Stimulated activated CD4-positive, alpha-beta T cell treated with anti-CD3 and anti-CD28 coated beads, Interleukin-1b, Interleukin-23, amount 100 ng/mL, for 24 hours (primary cell): ENCODE results near the gene STARD3.
A peak's percentile ranks its signal among the peaks of the same experiment; 100 is the strongest.

Experiments
- DNase-seq, 4 experiments: peaks; one replicate each; pipeline ENCODE4 v3.0.0-alpha.2; 2020; ENCODE audit warnings: low read depth in 4 of 4, low spot score in 1 of 4

STARD3 gene

DNA sequence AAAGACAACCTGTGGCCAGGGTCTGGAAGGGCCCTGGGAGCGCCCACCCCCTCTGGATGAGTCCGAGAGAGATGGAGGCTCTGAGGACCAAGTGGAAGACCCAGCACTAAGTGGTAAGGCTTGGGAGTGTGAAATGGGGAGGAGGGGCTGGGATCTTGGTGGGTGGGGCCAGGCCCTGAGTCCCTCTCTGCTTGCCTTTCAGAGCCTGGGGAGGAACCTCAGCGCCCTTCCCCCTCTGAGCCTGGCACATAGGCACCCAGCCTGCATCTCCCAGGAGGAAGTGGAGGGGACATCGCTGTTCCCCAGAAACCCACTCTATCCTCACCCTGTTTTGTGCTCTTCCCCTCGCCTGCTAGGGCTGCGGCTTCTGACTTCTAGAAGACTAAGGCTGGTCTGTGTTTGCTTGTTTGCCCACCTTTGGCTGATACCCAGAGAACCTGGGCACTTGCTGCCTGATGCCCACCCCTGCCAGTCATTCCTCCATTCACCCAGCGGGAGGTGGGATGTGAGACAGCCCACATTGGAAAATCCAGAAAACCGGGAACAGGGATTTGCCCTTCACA is 1.2 kb upstream of the STARD3 start:
- DNase-seq: no peak

DNA sequence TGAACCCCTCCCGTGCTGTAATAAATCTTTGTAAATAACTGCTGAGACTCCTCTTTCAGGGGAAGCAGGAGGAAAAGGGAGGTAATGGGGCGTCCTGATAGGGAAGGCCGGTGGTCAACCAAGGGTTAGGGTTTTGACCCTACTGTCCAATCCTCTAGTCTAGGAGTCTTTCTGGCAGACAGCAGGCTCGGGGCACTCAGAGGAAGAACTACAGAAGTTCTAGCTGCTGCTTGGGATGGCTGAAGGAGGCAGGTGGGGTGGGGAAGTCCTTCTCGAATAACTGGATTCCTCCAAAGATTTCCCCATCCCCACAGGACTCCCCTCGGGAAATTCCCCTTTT is 387 bp upstream of the STARD3 start:
- DNase-seq: no peak

- DNase-seq: no peak
Observed at GRCh38 chr17:39638317-39638716, 1.4 kb downstream of the STARD3 start.

DNA sequence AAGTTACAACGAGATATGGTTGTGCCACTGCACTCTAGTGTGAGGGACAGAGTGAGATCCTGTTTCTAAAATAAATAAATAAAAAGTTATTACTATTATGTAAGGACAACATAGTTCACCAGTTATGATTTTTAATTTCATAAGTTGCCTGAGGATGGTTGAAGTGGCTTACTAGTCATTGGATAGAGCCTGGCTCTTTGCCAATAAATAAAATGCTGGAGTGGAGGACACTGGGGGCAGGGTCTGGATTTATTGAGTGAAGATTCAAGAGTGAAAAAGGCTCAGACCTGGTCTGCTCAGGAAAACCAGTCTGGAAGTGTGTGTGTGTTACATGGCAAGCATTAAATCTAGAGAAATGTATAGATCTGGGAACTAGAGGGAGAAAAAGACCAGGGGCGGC is 2.1 kb downstream of the STARD3 start:
- no peak for DNase-seq

- no peak for DNase-seq
Observed at GRCh38 chr17:39639566-39640458, 2.9 kb downstream of the STARD3 start.

GRCh38 chr17:39640591-39641031 is 3.7 kb downstream of the STARD3 start:
- no peak for DNase-seq

- DNase-seq: no peak
Observed at GRCh38 chr17:39641097-39641496, 4.2 kb downstream of the STARD3 start.

GRCh38 chr17:39641883-39642282 is 4.9 kb downstream of the STARD3 start:
- DNase-seq: no peak

- no peak for DNase-seq
Observed at GRCh38 chr17:39642291-39643074, 5.5 kb downstream of the STARD3 start.

GRCh38 chr17:39643271-39643670 is 6.3 kb downstream of the STARD3 start:
- DNase-seq: no peak

DNA sequence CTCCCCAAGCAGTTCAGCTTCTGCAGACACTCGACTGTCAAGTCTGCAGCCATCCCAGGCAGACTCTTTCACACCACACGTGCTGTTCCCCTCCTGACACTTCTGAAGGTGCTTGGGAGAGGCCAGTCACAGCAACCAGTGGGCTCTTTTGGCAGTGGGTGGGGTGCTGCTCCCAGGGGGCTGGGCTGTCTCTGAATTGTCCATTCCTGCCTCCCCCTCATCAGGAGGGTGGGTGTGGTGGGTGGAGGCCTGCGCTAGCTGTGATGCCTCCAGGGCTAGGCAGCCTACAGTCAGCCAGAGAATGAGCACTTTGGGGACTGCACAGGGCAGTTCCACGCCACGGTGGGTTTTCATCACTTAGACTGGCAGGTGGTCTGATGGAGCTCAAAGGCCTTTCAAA is 10.3 kb downstream of the STARD3 start:
- DNase-seq: no peak

DNA sequence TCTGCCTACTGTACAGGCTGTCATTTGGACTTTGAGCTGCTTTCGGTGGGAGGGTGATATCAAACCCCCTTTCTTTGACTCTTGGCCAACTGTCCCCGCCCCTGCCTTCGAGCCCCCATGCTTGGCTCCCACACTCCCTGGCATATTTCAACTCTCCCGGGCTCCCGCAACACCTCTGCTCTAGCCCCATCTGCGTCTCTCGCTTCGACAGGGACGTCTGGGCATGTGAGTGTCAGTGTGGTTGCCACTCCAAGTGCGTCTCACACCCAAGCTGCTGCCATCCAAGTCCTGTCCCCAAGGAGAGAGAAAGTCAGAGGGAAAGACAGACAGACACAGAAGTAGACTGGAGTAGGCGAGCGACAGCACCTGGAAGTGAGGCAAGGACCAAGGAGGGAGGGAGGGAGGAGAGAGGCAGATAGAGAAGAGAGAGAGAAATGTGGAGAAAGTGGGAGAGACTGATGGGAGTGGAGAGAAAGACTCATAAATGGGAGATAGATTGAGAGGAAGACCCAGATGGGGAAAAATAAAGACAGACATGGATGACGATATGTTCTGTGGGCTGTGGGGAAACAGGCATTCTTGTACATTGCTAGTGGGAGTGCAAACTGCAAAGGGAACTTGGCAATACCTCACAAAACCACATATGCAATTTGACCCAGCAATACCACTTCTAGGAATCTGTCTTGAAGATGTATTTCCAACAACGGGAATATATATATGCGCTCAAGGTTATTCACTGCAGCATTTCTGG is 11.8 kb downstream of the STARD3 start:
- DNase-seq: no peak

- DNase-seq: no peak
Observed at GRCh38 chr17:39650121-39650579, 13.2 kb downstream of the STARD3 start.

DNA sequence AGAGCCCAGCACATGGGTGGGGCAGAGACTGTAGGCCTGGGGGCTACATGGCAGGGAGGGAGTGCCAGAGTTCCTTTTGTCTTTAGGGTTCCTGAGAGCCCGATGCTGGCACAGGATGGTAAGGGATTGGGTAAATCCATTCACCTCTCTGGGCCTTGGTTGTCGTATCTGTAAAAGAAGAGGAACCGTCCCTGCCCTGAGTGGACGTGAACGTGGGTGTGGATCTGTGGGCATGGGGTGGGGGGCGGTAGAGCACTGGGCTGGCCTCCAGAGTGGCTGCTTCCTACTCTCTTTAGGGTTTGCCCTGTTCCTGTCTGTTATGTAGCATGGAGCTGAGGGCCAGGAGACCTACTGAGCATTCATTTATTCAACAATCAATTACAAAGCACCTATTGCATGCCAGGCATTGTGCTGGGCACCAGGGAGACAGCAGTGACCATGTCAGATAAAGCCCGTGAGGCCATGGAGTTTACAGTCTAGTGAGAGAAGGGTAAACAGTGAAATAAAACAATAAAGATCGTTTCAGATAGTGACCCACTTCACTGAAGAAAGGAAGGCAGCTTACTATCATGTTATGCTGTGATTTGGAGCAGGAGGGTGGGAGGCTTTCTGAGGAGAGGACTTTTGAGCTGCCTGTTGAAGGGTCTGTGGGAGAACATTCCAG is 15.1 kb downstream of the STARD3 start:
- no peak for DNase-seq

DNA sequence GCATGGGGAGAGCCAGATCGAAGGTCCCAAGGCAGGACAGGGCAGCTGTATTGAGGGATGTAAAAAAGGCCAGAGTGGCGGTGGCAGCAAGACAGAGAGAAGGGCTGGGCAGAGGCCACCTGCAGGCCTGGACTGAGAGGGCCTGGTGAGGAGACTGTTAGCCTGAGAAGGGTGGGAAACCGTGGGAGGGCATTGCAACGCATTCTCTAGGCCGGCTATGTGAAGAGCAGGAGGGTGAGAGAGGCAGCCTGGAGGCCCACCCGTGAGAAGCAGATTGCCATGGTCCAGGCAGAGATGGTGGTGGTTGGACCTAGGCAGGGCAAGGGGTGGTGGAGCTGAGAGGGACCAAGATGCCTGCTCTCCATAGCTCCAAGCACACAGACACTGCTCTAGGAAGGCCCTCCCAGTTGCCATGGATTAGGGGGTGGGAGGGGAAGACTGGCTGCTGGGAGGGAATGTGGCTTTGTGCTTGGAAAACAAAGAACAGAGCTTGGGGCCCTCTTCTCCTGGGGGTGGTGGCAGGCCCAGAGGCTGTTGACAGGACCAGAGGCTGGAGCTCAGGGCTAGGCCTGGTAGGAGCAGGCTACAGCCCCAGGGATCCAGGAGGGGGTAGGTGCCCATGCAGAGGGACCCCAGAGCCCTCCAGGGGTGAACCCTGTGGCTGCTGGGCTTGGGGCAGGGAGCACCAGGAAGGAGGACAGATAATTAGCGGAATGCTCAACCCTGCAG is 15.8 kb downstream of the STARD3 start:
- DNase-seq: no peak

DNA sequence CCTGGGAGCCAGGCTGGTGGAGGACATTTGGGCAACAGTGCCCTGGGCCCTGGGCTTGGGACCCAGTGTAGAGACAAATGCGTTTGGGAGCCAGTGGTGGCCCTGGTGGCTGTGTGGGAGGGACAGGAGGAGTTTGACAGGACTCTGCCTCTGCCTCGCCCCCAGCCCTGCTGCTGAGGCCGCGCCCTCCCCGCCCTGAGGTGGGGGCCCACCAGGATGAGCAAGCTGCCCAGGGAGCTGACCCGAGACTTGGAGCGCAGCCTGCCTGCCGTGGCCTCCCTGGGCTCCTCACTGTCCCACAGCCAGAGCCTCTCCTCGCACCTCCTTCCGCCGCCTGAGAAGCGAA is 16.3 kb downstream of the STARD3 start:
- no peak for DNase-seq

DNA sequence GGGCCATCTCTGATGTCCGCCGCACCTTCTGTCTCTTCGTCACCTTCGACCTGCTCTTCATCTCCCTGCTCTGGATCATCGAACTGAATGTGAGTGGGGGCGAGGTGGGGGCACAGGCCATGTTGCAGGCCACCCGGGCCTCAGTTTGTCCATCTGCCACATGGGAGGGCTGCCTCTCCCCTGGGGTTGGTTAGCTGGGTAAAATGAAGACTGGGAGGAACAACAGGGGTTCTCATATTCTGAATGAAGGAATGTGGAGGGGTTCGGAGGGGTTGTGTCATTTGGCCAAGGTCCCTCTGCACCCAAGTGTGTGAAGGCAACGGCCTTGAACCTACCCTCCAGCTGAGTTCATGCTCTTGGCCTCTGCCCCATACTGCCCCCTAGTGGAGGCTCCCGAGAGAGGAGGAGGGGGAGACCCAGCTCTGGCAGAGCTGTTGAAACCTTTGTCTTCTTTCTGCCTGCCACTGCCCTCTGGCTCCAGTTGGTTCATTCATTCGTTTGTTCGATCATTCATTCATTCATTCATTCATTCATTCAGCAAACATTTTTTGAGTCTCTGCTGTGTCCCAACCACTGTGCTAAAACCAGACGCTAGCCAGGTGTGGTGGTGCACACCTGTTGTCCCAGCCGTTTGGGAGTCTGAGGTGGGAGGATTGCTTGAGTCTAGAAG is 16.9 kb downstream of the STARD3 start:
- peak; percentile 66 to 79 (median 71) for DNase-seq

DNA sequence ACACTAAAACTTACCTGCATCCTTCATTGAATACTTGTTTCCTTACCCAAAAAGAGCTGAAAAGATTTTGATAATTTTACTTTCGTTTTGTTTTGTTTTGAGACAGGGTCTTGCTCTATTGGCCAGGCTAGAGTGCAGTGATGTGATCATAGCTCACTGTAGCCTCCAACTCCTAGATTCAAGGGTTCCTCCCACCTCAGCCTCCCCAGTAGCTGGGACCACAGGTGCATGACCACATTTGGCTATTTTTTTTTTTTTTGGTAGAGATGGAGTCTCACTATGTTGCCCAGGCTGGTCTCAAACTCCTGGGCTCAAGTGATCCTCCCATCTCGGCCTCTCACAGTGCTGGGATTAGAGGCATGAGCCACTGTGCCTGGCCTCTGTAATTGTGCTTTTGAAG is 18.2 kb downstream of the STARD3 start:
- no peak for DNase-seq

GRCh38 chr17:39658346-39658745 is 21.4 kb downstream of the STARD3 start:
- no peak for DNase-seq

- no peak for DNase-seq
Observed at GRCh38 chr17:39658760-39659159, 21.8 kb downstream of the STARD3 start.
